HG02588 (cell line): ENCODE data around the gene NT5C1A.

ENCODE experiments used
- ATAC-seq: cut with Tn5 transposase; IDR thresholded peaks from one replicate; pipeline ENCODE4 v1.9.1; 2021; ENCODE audit warnings: mild to moderate bottlenecking, moderate library complexity; ENCODE audit not compliant: unreplicated experiment

NT5C1A gene

GRCh38 chr1:39613250-39613649 lies 58.7 kb downstream of the NT5C1A start:
- ATAC-seq = no peak

- no peak for ATAC-seq
Measured at GRCh38 chr1:39609618-39610331, 62.1 kb downstream of the NT5C1A start.
